ENCODE results near the gene USP6NL.
"Not testable (repeated sequence)": the region's sequence is repeated elsewhere in the genome, so short reads cannot be mapped to it uniquely, and the experiment has no call there.

USP6NL gene

DNA sequence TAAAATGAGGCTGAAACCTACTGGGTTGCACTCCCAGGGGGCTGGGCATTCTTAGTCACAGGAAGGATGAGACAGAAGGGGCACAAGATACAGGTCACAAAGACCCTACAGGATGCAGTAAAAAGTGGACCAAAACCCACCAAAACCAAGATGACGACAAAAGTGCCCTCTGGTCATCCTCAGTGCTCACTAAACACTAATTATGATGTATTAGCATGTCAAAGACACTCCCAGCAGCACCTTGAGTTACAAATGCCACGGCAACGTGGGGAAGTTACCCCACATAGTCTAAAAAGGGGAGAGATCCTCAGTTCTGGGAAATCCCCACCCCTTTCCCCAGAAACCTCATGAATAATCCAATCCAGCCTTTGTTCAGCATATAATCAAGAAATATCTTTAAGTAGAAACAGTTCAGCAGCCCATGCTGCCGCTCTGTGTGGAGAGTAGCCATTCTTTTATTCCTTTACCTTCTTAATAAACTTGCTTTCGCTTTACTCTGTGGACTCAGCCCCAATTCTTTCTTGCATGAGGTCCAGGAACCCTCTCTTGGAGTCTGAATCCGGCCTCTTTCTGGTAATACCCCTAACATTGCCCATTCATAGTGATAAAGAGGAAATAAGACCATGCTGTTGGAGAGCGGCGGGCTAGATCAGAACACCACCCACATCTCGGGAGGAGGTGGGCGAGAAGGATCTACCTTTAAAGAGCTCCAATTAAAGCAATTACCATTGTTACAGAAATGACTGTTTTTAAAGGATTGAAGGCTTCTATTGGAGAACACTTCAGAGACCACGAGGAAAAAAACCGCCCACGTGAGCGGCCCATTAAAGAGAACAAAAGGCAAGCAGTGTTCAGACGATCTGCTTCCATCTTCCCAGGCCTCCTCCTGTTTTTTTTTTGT lies 170.9 kb downstream of the USP6NL start:
- CTCF ChIA-PET: no interaction called here

DNA sequence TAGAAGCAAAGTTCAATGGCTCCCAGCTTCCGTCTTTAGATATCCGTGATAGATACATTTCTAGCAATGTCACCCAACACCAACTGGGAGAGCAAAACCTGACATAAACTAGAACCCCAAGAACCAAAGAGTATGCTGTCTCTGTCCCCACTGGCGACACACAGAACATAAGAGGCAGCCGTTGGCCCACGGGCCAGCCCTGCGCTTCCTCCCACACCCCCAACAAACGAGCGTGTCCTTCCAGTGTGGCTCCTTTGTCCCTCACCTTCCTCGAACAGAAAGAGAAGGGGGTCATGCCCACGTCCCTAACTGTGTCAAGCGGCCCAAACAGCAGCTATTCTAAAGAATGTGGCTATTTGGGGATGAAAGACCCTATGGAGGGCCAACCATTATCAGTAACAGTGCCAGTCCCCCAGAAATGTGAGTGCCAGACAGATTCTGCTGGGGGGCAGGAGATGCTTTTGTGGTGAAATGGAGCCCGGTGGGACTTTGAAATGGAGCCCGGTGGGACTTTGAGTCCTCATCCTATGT lies 171.9 kb downstream of the USP6NL start:
- TF ChIP-seq, protein P1, sequence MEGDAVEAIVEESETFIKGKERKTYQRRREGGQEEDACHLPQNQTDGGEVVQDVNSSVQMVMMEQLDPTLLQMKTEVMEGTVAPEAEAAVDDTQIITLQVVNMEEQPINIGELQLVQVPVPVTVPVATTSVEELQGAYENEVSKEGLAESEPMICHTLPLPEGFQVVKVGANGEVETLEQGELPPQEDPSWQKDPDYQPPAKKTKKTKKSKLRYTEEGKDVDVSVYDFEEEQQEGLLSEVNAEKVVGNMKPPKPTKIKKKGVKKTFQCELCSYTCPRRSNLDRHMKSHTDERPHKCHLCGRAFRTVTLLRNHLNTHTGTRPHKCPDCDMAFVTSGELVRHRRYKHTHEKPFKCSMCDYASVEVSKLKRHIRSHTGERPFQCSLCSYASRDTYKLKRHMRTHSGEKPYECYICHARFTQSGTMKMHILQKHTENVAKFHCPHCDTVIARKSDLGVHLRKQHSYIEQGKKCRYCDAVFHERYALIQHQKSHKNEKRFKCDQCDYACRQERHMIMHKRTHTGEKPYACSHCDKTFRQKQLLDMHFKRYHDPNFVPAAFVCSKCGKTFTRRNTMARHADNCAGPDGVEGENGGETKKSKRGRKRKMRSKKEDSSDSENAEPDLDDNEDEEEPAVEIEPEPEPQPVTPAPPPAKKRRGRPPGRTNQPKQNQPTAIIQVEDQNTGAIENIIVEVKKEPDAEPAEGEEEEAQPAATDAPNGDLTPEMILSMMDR (IDR thresholded peaks at IDR 0.05; ENCODE audit: insufficient read depth, low read length, missing control alignments): no peak
- ChIA-PET POLR2A (no interaction called here), CTCF (no interaction called here)
- DNase-seq (ENCODE audit: low read depth, low spot score): no peak
- H3K4me3 ChIP-seq (ENCODE audit: low read depth, low read length): no peak overlapping the region

More for the DNA sequence above, 170.9 kb downstream of the USP6NL start:
- TF ChIP-seq, protein P1 (IDR thresholded peaks at IDR 0.05; ENCODE audit: insufficient read depth, low read length, missing control alignments): no peak
- DNase-seq (ENCODE audit: low read depth, low spot score): no peak
- POLR2A ChIA-PET: no interaction called here
- no peak overlapping the region for H3K4me3 ChIP-seq (ENCODE audit: low read depth, low read length)

DNA sequence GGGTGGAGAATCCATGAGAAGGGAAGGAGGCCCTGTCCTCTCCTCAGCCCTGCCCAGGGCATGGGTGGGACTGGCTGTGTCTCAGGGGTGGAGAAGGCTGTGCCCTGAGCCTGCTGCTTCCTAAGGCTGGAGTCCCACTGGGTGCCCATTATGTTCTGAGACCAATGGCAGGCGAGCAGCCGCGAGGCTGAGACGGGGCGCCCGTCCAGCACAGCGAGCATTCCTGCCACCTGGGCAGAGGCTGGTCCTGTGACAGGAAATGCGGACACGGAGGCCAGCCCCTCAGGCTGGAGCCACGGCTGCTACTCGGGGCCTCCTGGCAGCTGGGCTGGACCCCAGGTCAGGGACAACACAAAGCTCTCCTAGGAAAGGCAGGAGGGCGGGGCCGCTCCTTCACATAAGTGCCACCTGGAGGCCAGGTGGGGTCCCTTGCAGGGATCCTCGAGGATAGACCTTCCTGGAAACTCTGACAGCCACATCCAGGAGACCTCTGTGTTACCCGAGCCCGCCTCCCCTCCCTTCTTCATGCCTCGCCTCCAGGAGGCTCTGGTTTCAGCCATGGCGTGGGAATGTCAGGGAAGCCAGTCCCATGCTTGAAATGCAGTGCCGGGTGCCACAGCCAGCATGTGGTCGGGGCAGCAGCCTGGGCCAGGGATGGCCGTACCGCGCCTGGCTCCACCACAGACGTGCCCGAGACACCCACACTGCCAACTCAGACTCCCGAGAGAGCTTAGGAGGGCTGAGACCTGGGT lies 173.9 kb downstream of the USP6NL start:
- ChIA-PET CTCF (no interaction called here), POLR2A (no interaction called here)
- no peak overlapping the region for H3K4me3 ChIP-seq (ENCODE audit: low read depth, low read length)
- TF ChIP-seq, protein P1 (IDR thresholded peaks at IDR 0.05; ENCODE audit: insufficient read depth, low read length, missing control alignments): no peak
- DNase-seq (ENCODE audit: low read depth, low spot score): no peak

DNA sequence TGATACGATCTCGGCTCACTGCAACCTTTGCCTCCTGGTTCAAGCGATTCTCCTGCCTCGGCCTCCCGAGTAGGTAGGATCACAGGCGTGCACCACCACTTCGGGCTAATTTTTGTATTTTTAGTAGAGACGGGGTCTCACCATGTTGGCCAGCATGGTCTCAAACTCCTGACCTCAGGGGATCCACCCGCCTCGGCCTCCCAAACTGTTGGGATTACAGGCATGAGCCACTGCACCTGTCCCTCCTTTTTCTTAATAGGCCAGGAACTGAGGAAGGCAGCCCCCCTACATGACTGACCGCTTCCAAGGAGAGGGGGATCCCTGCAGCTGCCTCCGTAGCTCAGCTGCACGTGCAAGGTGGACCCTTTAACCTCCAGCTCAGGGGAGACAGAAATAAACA lies 175.0 kb downstream of the USP6NL start:
- CTCF ChIA-PET; POLR2A ChIA-PET; H3K4me3 ChIP-seq (ENCODE audit: low read depth, low read length); DNase-seq (ENCODE audit: low read depth, low spot score): not testable (repeated sequence)

DNA sequence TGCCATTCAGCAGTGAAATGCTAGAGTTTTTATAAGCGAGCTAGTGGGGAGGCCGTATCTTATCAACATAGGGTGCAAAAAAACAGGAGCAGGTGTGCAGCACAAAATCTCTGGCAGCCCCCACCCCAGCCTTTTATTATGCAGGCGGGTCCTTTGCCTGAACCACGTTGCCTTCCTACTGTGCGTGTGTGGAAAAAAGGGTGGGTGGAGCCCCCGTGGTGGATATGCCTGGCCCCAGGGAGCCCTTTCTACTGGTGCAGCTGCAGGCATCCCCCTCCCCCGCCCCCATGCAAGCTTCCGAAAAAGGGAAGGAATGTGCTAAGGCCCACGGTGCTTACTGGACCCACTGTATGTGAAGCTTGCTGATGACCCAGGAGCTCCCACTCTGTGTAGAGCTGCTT lies 175.9 kb downstream of the USP6NL start:
- ChIA-PET POLR2A (no interaction called here), CTCF (interaction anchor here (1.0 kb wide), 1 partner anchor 9 kb away, joined by 3 read pairs; no protein-coding TSS in a partner anchor)
- DNase-seq (ENCODE audit: low read depth, low spot score): no peak
- H3K4me3 ChIP-seq (ENCODE audit: low read depth, low read length): no peak overlapping the region
- TF ChIP-seq, protein P1 (IDR thresholded peaks at IDR 0.05; ENCODE audit: insufficient read depth, low read length, missing control alignments): no peak

DNA sequence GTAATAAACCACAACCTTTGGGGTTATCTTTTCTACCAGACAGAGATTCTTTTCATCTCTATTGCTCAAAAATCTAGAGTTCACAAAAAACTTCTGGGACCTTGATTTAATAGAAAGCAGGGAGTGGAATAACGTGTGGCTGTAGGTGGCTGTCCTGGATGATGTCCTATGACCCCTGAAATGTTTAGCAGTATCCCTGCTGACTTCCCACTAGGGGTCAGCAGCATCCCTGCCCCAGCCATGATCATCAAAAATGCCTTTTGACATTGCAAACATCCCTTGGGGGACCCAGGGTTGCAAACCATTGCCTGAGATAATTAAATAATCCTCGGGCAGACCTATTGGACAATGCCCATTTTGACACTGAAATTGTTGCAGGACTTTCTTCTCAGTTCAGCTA lies 177.1 kb downstream of the USP6NL start:
- CTCF ChIA-PET: interaction anchor here (1.0 kb wide), 1 partner anchor 8 kb away, joined by 3 read pairs; no protein-coding TSS in a partner anchor
- no peak overlapping the region for H3K4me3 ChIP-seq (ENCODE audit: low read depth, low read length)
- no peak for DNase-seq (ENCODE audit: low read depth, low spot score)
- POLR2A ChIA-PET: no interaction called here
- TF ChIP-seq, protein P1 (IDR thresholded peaks at IDR 0.05; ENCODE audit: insufficient read depth, low read length, missing control alignments): no peak
